ENCODE data around the gene LSM7.
A peak's percentile ranks its signal among the peaks of the same experiment; 100 is the strongest.

Gene LSM7

GRCh38 chr19:2338055-2338615, 9.7 kb upstream of the LSM7 start:
- DNase-seq (ENCODE audit: low spot score), result no peak

GRCh38 chr19:2337329-2337707, 8.9 kb upstream of the LSM7 start:
- peak; percentile 49 for DNase-seq (ENCODE audit: low spot score)

GRCh38 chr19:2336528-2337328, 8.3 kb upstream of the LSM7 start:
- DNase-seq (ENCODE audit: low spot score), result no peak

GRCh38 chr19:2335848-2336247, 7.5 kb upstream of the LSM7 start:
- no peak for DNase-seq (ENCODE audit: low spot score)

- DNase-seq (ENCODE audit: low spot score), result no peak
These were observed 6.8 kb upstream of the LSM7 start for GRCh38 chr19:2334986-2335846.

- no peak for DNase-seq (ENCODE audit: low spot score)
These were observed 6.0 kb upstream of the LSM7 start for GRCh38 chr19:2334426-2334825.

- DNase-seq (ENCODE audit: low spot score), result no peak
These were observed 5.4 kb upstream of the LSM7 start for GRCh38 chr19:2333807-2334211.

- no peak for DNase-seq (ENCODE audit: low spot score)
These were observed 4.8 kb upstream of the LSM7 start for GRCh38 chr19:2333027-2333806.

GRCh38 chr19:2332341-2333026, 4.1 kb upstream of the LSM7 start:
- DNase-seq (ENCODE audit: low spot score), result no peak

GRCh38 chr19:2331601-2332246, 3.3 kb upstream of the LSM7 start:
- DNase-seq (ENCODE audit: low spot score), result no peak

GRCh38 chr19:2330632-2331284, 2.4 kb upstream of the LSM7 start:
- no peak for DNase-seq (ENCODE audit: low spot score)

- DNase-seq (ENCODE audit: low spot score), result no peak
These were observed 1.9 kb upstream of the LSM7 start for GRCh38 chr19:2330255-2330631.

GRCh38 chr19:2329501-2329916, 1.1 kb upstream of the LSM7 start:
- DNase-seq (ENCODE audit: low spot score), result no peak

GRCh38 chr19:2329149-2329478, 728 bp upstream of the LSM7 start:
- no peak for DNase-seq (ENCODE audit: low spot score)

GRCh38 chr19:2327773-2328400, 499 bp downstream of the LSM7 start:
- peak; percentile 72 for DNase-seq (ENCODE audit: low spot score)

- DNase-seq (ENCODE audit: low spot score), result no peak
These were observed 1.6 kb downstream of the LSM7 start for GRCh38 chr19:2326699-2327360.

GRCh38 chr19:2325281-2326046, 2.9 kb downstream of the LSM7 start:
- DNase-seq (ENCODE audit: low spot score), result peak; percentile 80

GRCh38 chr19:2324220-2324948, 4.0 kb downstream of the LSM7 start:
- peak; percentile 39 for DNase-seq (ENCODE audit: low spot score)

Data from cerebellar cortex (tissue), 1 donor.